ENCODE data around the gene TMEM205. TPM values are rescaled to one million over a fixed set of nuclear protein-coding genes. Genes with fewer than 3 reads are reported as not detected.

TMEM205 gene
- total and polyA plus RNA-seq, 2 of the 13 experiments (the other 11 are each of a cell fraction or from before 2014, with no cell fraction given): 45.5 to 98.7 TPM

- TF ChIP-seq HNF1A (IDR thresholded peaks at IDR 0.05; ENCODE audit: low read depth) (no peak), HNF1A (CRISPR knock-in tag; IDR thresholded peaks at IDR 0.05; ENCODE audit: borderline replicate concordance) (peak; percentile 50; the same call in 1 of the 2 replicates), AKNA (CRISPR knock-in tag; IDR thresholded peaks at IDR 0.05; ENCODE audit: borderline replicate concordance) (no peak), ZNF83 (CRISPR knock-in tag; IDR thresholded peaks at IDR 0.05; ENCODE audit: borderline replicate concordance) (no peak), KLF13 (CRISPR knock-in tag; IDR thresholded peaks at IDR 0.05) (no peak), CREBL2 (CRISPR knock-in tag; IDR thresholded peaks at IDR 0.05; ENCODE audit: borderline replicate concordance) (no peak), MXI1 (IDR thresholded peaks at IDR 0.05; ENCODE audit: borderline replicate concordance, low read depth, low read length) (peak; percentile 76; the same call in 1 of the 3 replicates), ZNF276 (CRISPR knock-in tag; IDR thresholded peaks at IDR 0.05; ENCODE audit: low read depth) (no peak), SMYD3 (CRISPR knock-in tag; IDR thresholded peaks at IDR 0.05) (0 out of 2 replicates have a peak, but pooled peaks have one; percentile 82), E2F2 (CRISPR knock-in tag; IDR thresholded peaks at IDR 0.05; ENCODE audit: borderline replicate concordance) (no peak), ZNF225 (CRISPR knock-in tag; IDR thresholded peaks at IDR 0.05) (no peak), HCFC1 (IDR thresholded peaks at IDR 0.05; ENCODE audit: low read depth, low read length) (0 out of 2 replicates have a peak, but pooled peaks have one; percentile 19), BRCA1 (CRISPR knock-in tag; IDR thresholded peaks at IDR 0.05) (no peak), SMAD1 (CRISPR knock-in tag; IDR thresholded peaks at IDR 0.05; ENCODE audit: borderline replicate concordance, low read depth) (no peak), ZBTB7A (CRISPR knock-in tag; IDR thresholded peaks at IDR 0.05) (peak; percentile 77; the same call in 1 of the 2 replicates)
These were observed 34.8 kb upstream of the TMEM205 start (continued) for GRCh38 chr19:11380653-11381537.
